Endothelial cell of umbilical vein (primary cell): ENCODE measurements around the gene CREB3L2.

Experiments
- EZH2 ChIP-seq: IDR thresholded peaks from 2 replicates; pipeline ENCODE4 v1.6.1; 2012; ENCODE audit warnings: borderline replicate concordance, low read depth, mild to moderate bottlenecking, moderate library complexity, low read length, inconsistent platforms; ENCODE audit not compliant: severe bottlenecking
- MYC ChIP-seq: IDR thresholded peaks from one replicate; pipeline ENCODE4 v1.6.1; 2011; ENCODE audit warnings: mild to moderate bottlenecking, low read depth, low read length
- POLR2A ChIP-seq: IDR thresholded peaks from 2 replicates; pipeline ENCODE4 v1.6.1; 2012; ENCODE audit warnings: low read depth, mild to moderate bottlenecking, control low read depth, low read length
- POLR2AphosphoS5 ChIP-seq: IDR thresholded peaks from 2 replicates; pipeline ENCODE4 v1.6.1; 2012; ENCODE audit warnings: low read depth, mild to moderate bottlenecking, control low read depth, low read length, moderate library complexity; ENCODE audit not compliant: insufficient read depth
- TF ChIP-seq, protein P1 (sequence below), 2 donors: IDR thresholded peaks; 1 replicate in 1 of 2; 2 replicates in 1 of 2; pipeline ENCODE4 v1.5.1; 2011; ENCODE audit warnings: low read length in 2 of 2, mild to moderate bottlenecking in 2 of 2, moderate library complexity in 2 of 2, control low read depth in 1 of 2, inconsistent platforms in 1 of 2, low read depth in 1 of 2; ENCODE audit not compliant: insufficient read depth in 1 of 2; ENCODE audit errors: extremely low read depth in 1 of 2
- TF ChIP-seq, protein P2 (sequence below): IDR thresholded peaks from 2 replicates; pipeline ENCODE4 v1.6.1; 2011; ENCODE audit not compliant: insufficient read depth, insufficient read length

DNA sequence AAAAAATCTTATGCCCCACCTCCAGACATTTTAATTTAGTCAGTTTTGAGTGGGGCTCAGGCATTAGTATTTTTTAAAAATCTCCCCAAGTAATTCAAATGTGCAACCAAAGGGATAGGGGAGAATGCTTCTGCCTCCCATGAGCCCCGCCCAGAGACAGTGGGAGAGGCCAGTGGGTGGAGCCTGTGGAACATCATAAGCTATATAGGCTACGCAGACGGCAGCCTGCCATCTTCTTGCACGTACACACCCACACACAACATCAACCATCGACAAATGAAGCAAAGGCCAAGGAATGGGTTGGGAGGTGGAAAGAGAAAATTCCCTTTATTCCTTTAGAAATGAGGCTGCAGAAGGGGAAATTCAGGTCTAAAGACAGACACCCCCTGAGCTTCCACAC is 25.2 kb downstream of the CREB3L2 start:
- TF ChIP-seq, protein P1, sequence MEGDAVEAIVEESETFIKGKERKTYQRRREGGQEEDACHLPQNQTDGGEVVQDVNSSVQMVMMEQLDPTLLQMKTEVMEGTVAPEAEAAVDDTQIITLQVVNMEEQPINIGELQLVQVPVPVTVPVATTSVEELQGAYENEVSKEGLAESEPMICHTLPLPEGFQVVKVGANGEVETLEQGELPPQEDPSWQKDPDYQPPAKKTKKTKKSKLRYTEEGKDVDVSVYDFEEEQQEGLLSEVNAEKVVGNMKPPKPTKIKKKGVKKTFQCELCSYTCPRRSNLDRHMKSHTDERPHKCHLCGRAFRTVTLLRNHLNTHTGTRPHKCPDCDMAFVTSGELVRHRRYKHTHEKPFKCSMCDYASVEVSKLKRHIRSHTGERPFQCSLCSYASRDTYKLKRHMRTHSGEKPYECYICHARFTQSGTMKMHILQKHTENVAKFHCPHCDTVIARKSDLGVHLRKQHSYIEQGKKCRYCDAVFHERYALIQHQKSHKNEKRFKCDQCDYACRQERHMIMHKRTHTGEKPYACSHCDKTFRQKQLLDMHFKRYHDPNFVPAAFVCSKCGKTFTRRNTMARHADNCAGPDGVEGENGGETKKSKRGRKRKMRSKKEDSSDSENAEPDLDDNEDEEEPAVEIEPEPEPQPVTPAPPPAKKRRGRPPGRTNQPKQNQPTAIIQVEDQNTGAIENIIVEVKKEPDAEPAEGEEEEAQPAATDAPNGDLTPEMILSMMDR (IDR thresholded peaks at IDR 0.05; ENCODE audit: extremely low read depth in 1 of 2, insufficient read depth in 1 of 2, low read depth in 1 of 2, low read length in 2 of 2) = no peak
- no peak for TF ChIP-seq POLR2A
- TF ChIP-seq POLR2AphosphoS5 = no peak
- TF ChIP-seq MYC = no peak
- TF ChIP-seq, protein P2, sequence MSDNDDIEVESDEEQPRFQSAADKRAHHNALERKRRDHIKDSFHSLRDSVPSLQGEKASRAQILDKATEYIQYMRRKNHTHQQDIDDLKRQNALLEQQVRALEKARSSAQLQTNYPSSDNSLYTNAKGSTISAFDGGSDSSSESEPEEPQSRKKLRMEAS = no peak
- no peak for TF ChIP-seq EZH2
